Measurements from ENCODE around the gene NCAPD3. TPM values are rescaled to one million over a fixed set of nuclear protein-coding genes. Genes with fewer than 3 reads are reported as not detected.

The NCAPD3 gene
- 15.2 and 16.7 TPM in 2 replicates for total RNA-seq

GRCh38 chr11:134223836-134224709 lies at the start of gene NCAPD3, which contains the start of gene VPS26B:
NCAPD3 (minus strand) TSS chr11:134223967; CDS start chr11:134223926, 41 bp downstream.
VPS26B (plus strand) TSS chr11:134224671; CDS start chr11:134225123, 452 bp downstream.

DNA sequence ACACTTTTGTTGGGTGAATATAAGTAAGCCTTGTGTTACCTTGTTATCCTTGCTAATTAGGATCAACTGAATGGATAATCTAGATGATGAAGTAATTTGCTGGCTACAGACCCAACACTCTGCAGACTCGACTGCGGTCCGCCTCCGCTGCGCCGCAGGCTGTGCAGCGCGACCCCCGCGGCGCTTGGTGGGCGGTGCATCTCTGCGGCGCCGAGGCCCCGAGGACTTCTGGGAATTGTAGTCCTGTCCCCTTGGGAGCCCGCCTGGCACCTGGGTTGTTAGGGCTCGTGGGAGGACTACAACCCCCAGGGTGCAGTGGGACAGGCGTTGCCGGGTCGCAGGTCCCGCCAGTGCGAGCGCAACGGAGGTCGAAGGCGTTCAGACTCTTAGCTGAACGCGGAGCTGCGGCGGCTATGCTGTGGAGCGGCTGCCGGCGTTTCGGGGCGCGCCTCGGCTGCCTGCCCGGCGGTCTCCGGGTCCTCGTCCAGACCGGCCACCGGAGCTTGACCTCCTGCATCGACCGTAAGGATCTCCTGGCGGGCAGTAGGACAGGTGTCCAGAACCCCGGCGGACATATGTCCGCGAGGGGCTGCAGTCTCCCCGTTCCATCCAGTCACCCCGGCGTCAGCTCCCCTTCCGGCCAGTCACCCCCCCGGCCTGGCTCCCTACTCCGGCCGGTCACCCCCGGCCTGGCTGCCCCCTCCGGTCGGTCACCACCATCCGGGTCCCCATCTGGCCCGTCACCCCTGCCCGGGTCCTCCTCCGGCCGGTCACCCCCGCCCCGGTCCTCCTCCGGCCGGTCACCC lies 29.6 kb upstream of the NCAPD3 start, which contains the start of the genes ACAD8 and THYN1:
Gene ACAD8 (plus strand): TSS at position 381 of the 806 bp plus-strand sequence. CDS start 33 bp downstream, at position 414.
Gene THYN1 (minus strand): TSS at position 165 of the 806 bp plus-strand sequence. CDS start 470 bp downstream, outside the sequence.

Other genes with a start within 250 kb of the NCAPD3 start
- gene JAM3, start 154.9 kb downstream of the NCAPD3 start, total RNA-seq, result 95.7 and 117 TPM in 2 replicates
- gene VPS26B, start 704 bp upstream of the NCAPD3 start, total RNA-seq, result 43.1 and 47.6 TPM in 2 replicates
- 45.5 and 46.9 TPM in 2 replicates for gene THYN1, start 29.4 kb upstream of the NCAPD3 start, total RNA-seq
- gene ACAD8, start 29.6 kb upstream of the NCAPD3 start, total RNA-seq, result 17.9 and 20.3 TPM in 2 replicates
- not detected in 2 replicates for gene GLB1L3, start 52.4 kb upstream of the NCAPD3 start, total RNA-seq
- 0.03 and 0.39 TPM in 2 replicates for gene GLB1L2, start 108.0 kb upstream of the NCAPD3 start, total RNA-seq
- under 0.01 TPM in 1 of 2 replicates, not detected in the other for gene B3GAT1, start 188.3 kb upstream of the NCAPD3 start, total RNA-seq

Data from smooth muscle cell of the pulmonary artery (primary cell).